Sigmoid colon (tissue), 4 donors: ENCODE results near the gene SLC11A1.

Experiments
- EP300 ChIP-seq, 4 donors: sonication (generic); formaldehyde crosslinking; IDR thresholded peaks; one replicate each; pipeline ENCODE4 v1.6.1; 2017; ENCODE audit warnings: antibody characterized with exemption in 4 of 4
- POLR2A ChIP-seq, 2 donors: fragments of 450-650 bp; IDR thresholded peaks; one replicate each; pipeline ENCODE4 v1.6.1; 2016; ENCODE audit warnings: antibody characterized with exemption in 2 of 2, mild to moderate bottlenecking in 2 of 2, moderate library complexity in 2 of 2
- POLR2AphosphoS5 ChIP-seq, 4 donors: sonication (generic); formaldehyde crosslinking; IDR thresholded peaks; one replicate each; pipeline ENCODE4 v1.6.1; 2017; ENCODE audit warnings: antibody characterized with exemption in 4 of 4
- TF ChIP-seq, protein P1 (sequence below), 4 experiments: fragments of 450-650 bp in 3 of 4; fragments of 200-600 bp in 1 of 4; IDR thresholded peaks; one replicate each; pipeline ENCODE4 v1.5.1; 2016 to 2019; ENCODE audit warnings: antibody characterized with exemption in 4 of 4, mild to moderate bottlenecking in 3 of 4, moderate library complexity in 2 of 4

DNA sequence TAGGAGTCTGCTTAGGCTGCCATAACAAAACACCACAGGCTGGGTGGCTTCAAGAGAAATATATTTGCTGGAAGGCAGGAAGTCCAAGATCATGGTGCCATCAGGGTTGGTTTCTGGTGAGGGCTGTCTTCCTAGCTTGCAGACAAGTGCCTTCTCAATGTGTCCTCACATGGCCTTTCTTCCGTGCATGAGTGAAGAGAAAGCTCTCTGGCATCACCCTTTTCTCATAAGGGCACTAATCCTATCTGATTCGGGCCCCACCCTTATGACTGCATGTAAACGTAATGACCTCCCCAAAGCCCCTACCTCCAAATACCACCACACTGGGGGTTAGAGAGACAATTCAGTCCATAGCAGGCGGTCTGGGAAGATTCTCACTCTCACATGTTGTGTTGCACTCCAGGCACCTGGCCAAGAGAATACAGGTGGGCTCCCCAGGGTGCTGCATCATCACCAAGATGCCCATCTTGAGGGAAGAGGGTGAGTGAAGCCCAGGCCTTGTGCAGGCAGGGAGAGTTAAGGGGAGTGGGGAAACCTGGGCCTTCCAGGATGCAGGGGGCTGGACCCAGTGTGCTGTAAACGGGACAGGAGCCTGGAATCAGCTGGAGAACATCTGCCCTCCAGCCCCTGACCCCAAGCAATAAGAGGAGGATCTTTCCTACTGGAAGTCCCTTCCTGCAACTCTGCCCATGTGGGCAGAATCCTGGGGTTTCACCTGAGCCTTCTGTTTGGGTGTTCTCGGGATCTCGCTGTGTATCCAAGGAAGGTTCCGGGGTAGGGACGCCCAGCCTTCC is 15.3 kb upstream of the SLC11A1 start:
- TF ChIP-seq POLR2AphosphoS5 (IDR thresholded peaks at IDR 0.05) (no peak), EP300 (IDR thresholded peaks at IDR 0.05) (no peak), POLR2A (IDR thresholded peaks at IDR 0.05) (no peak)
- TF ChIP-seq, protein P1, sequence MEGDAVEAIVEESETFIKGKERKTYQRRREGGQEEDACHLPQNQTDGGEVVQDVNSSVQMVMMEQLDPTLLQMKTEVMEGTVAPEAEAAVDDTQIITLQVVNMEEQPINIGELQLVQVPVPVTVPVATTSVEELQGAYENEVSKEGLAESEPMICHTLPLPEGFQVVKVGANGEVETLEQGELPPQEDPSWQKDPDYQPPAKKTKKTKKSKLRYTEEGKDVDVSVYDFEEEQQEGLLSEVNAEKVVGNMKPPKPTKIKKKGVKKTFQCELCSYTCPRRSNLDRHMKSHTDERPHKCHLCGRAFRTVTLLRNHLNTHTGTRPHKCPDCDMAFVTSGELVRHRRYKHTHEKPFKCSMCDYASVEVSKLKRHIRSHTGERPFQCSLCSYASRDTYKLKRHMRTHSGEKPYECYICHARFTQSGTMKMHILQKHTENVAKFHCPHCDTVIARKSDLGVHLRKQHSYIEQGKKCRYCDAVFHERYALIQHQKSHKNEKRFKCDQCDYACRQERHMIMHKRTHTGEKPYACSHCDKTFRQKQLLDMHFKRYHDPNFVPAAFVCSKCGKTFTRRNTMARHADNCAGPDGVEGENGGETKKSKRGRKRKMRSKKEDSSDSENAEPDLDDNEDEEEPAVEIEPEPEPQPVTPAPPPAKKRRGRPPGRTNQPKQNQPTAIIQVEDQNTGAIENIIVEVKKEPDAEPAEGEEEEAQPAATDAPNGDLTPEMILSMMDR (IDR thresholded peaks at IDR 0.05), result no peak
